A673 (cell line): ENCODE data around the gene FBXO17. TPM values are rescaled to one million over a fixed set of nuclear protein-coding genes. Genes with fewer than 3 reads are reported as not detected.

Source experiments
- BruUV-seq: library from RNA; stranded (reverse); fragments of 400-500 nt; replicated peaks from 2 replicates; lab custom pipeline; 2021; lab: Mats Ljungman, UMichigan
- CTCF ChIA-PET: fragments of 300-600 bp; sonication (Branson Sonifier 250); formaldehyde crosslinking; loops from one replicate; lab custom pipeline; 2022; ENCODE audit warnings: antibody characterized with exemption; lab: Charles Lee
- POLR2A ChIA-PET: fragments of 300-600 bp; sonication (Branson Sonifier 250); formaldehyde crosslinking; loops from one replicate; lab custom pipeline; 2022; ENCODE audit warnings: antibody characterized with exemption; ENCODE audit not compliant: low non-redundant PET; lab: Charles Lee
- DNase-seq: peaks from one replicate; pipeline ENCODE4 v3.0.0-alpha.2; 2015; ENCODE audit warnings: low spot score
- H3K27ac ChIP-seq: fragments of 200-600 bp; sonication (generic); 2 replicates; pipeline ENCODE4 v1.5.1; 2016; ENCODE audit warnings: mixed run types, low read depth, mild to moderate bottlenecking, mixed read lengths, antibody characterized with exemption, low read length; ENCODE audit not compliant: poor library complexity, severe bottlenecking
- H3K27me3 ChIP-seq: fragments of 200-600 bp; sonication (generic); replicated peaks from 2 replicates; pipeline ENCODE4 v1.6.1; 2017; ENCODE audit warnings: mixed run types, low read depth, mild to moderate bottlenecking, mixed read lengths, antibody characterized with exemption, low read length; ENCODE audit not compliant: insufficient read depth, poor library complexity
- H3K36me3 ChIP-seq: fragments of 200-600 bp; sonication (generic); 2 replicates; pipeline ENCODE4 v1.6.1; 2016; ENCODE audit warnings: mixed run types, mild to moderate bottlenecking, mixed read lengths, antibody characterized with exemption, low read length; ENCODE audit not compliant: insufficient read depth, poor library complexity, severe bottlenecking
- H3K4me1 ChIP-seq: fragments of 200-600 bp; sonication (generic); 2 replicates; pipeline ENCODE4 v1.6.1; 2017; ENCODE audit warnings: mixed run types, mild to moderate bottlenecking, mixed read lengths, antibody characterized with exemption, low read length; ENCODE audit not compliant: insufficient read depth, poor library complexity, severe bottlenecking
- H3K4me3 ChIP-seq: fragments of 200-600 bp; sonication (generic); 2 replicates; pipeline ENCODE4 v1.5.1; 2016; ENCODE audit warnings: low read depth, mixed run types, mild to moderate bottlenecking, mixed read lengths, low read length; ENCODE audit not compliant: poor library complexity, severe bottlenecking
- H3K9me3 ChIP-seq: fragments of 200-600 bp; sonication (generic); 2 replicates; pipeline ENCODE4 v1.6.1; 2016; ENCODE audit warnings: mixed run types, low read depth, mild to moderate bottlenecking, mixed read lengths, antibody characterized with exemption, low read length; ENCODE audit not compliant: poor library complexity, severe bottlenecking
- CTCF ChIP-seq: fragments of 300-800, 200-600 bp; sonication (generic); conservative IDR thresholded peaks from 2 replicates; pipeline ENCODE4 v1.5.1; 2017; ENCODE audit warnings: low read depth, mild to moderate bottlenecking, antibody characterized with exemption, low read length, moderate library complexity, mixed read lengths
- EZH2 ChIP-seq: fragments of 200-600 bp; sonication (generic); IDR thresholded peaks from 2 replicates; pipeline ENCODE4 v1.6.1; 2017; ENCODE audit warnings: borderline replicate concordance, low read depth, mild to moderate bottlenecking, mixed read lengths, antibody characterized with exemption, low read length; ENCODE audit not compliant: poor library complexity, severe bottlenecking
- intact Hi-C: fragments of 100-400 bp; cut with micrococcal nuclease; formaldehyde crosslinking; loops from one replicate; pipeline ENCODE4 v1.10.0; 2022; ENCODE audit not compliant: unreplicated experiment
- total RNA-seq: library from RNA; stranded (reverse); gene quantifications from 2 replicates; pipeline ENCODE4 v1.2.3, GENCODE V29; 2021

Gene FBXO17
- total RNA-seq, 1 experiment from 2014 or later: 26.0 TPM

GRCh38 chr19:38922482-38922881 is 53.1 kb downstream of the FBXO17 start:
- ChIA-PET CTCF (no interaction called here), POLR2A (no interaction called here)
- no peak overlapping the region for H3K27ac ChIP-seq
- DNase-seq: no peak
- no TSS peak for BruUV-seq
- intact Hi-C loops: no loop called here
- TF ChIP-seq CTCF (no peak), EZH2 (no peak)
- no peaks in the 10 kb centered on the region for H3K27me3 ChIP-seq
- no peaks in the 10 kb centered on the region for H3K9me3 ChIP-seq
- H3K36me3 ChIP-seq: peaks cover 20% of the 10 kb centered on the region
- H3K4me3 ChIP-seq: no peak overlapping the region
- no peaks in the 10 kb centered on the region for H3K4me1 ChIP-seq

DNA sequence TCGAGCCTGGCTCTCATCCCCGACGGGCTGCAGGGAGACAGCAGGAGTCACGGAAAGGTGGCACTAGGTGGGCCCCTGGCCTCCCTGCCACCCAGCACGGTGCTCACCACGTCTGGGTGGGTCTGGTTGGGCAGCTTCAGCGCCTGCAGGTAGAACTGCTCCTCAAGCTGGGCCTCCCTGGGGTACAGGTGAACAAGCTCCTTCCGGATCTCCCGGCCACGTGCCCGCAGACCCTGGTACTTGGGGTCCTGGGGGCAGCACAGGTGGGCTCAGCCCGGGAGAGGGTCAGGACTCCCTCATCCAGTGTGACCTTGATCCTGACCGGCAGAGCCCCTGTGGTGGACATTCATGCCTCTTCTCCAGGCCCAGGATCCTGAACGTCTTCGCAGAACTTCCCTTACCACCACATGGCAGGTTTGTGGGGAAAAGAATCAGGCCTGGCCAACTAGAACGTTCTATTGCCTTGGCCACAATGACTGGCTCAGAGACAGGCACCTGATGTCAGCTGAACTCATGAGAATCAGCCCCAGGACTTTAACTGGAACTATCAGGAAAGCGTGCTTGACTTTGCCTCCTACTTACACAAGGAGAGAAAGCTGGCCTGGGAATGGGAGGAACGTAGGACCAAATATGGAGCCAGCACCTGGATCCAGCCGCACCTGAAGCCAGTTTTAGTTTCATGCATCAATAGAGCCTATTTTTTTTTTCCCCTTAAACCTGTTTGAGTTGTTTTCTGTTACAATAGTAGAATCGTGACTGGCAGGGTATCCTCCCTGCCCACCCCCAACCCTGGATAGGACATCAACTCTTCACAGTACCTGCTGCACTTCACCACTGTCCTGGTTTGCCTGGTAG is 53.9 kb downstream of the FBXO17 start:
- CTCF ChIA-PET: no interaction called here
- no TSS peak for BruUV-seq

GRCh38 chr19:38920602-38921419 is 54.7 kb downstream of the FBXO17 start:
- ChIA-PET POLR2A (no interaction called here), CTCF (no interaction called here)
- no peaks in the 10 kb centered on the region for H3K4me1 ChIP-seq
- H3K36me3 ChIP-seq: peaks cover 15% of the 10 kb centered on the region
- BruUV-seq: no TSS peak
- H3K4me3 ChIP-seq: no peak overlapping the region
- intact Hi-C loops: no loop called here
- H3K9me3 ChIP-seq: no peaks in the 10 kb centered on the region
- no peaks in the 10 kb centered on the region for H3K27me3 ChIP-seq
- TF ChIP-seq CTCF: no peak
- no peak for TF ChIP-seq EZH2
- DNase-seq: no peak
- no peak overlapping the region for H3K27ac ChIP-seq

More for the DNA sequence above, 53.9 kb downstream of the FBXO17 start:
- TF ChIP-seq CTCF (no peak), EZH2 (no peak)
- POLR2A ChIA-PET: no interaction called here
- H3K4me3 ChIP-seq: no peak overlapping the region
- DNase-seq: no peak
- H3K4me1 ChIP-seq: no peaks in the 10 kb centered on the region
- H3K36me3 ChIP-seq: peaks cover 20% of the 10 kb centered on the region
- no peaks in the 10 kb centered on the region for H3K9me3 ChIP-seq
- no peak overlapping the region for H3K27ac ChIP-seq
- H3K27me3 ChIP-seq: no peaks in the 10 kb centered on the region
- intact Hi-C loops: no loop called here
